RPMI8226 (cell line): ENCODE data around the gene ZNF593OS.

Source experiments
- DNase-seq: peaks from one replicate; pipeline ENCODE4 v3.0.0-alpha.2; 2015

Gene ZNF593OS

GRCh38 chr1:26182383-26182696 lies 10.7 kb upstream of the ZNF593OS start:
- DNase-seq = no peak

- DNase-seq = no peak
These were observed 10.2 kb upstream of the ZNF593OS start for GRCh38 chr1:26181586-26182382.

GRCh38 chr1:26180010-26180506 lies 8.4 kb upstream of the ZNF593OS start:
- DNase-seq = no peak

- DNase-seq = no peak
These were observed 5.6 kb upstream of the ZNF593OS start, which contains the start of gene CNKSR1 for GRCh38 chr1:26177182-26177684. TSS of gene CNKSR1 (plus strand) at chr1:26177491. CDS start at chr1:26177548, 57 bp downstream.

- no peak for DNase-seq
These were observed 3.7 kb upstream of the ZNF593OS start for GRCh38 chr1:26175346-26175745.

GRCh38 chr1:26170472-26170821 lies 1.2 kb downstream of the ZNF593OS start:
- DNase-seq = no peak

- DNase-seq = peak; percentile 97
These were observed 1.8 kb downstream of the ZNF593OS start, which contains the start of gene ZNF593 for GRCh38 chr1:26169669-26170471. TSS of gene ZNF593 (plus strand) at chr1:26169908. CDS start at chr1:26169984, 76 bp downstream.

GRCh38 chr1:26169198-26169554 lies 2.5 kb downstream of the ZNF593OS start:
- DNase-seq = no peak

GRCh38 chr1:26168410-26169197 lies 3.0 kb downstream of the ZNF593OS start, which contains the start of gene C1orf232:
TSS of gene C1orf232 (minus strand) at chr1:26168963. CDS start at chr1:26168499, 464 bp downstream.
- DNase-seq = no peak

GRCh38 chr1:26166719-26167281 lies 4.8 kb downstream of the ZNF593OS start:
- peak; percentile 29 for DNase-seq

- DNase-seq = peak; percentile 40
These were observed 6.5 kb downstream of the ZNF593OS start for GRCh38 chr1:26164861-26165842.

GRCh38 chr1:26164036-26164860 lies 7.4 kb downstream of the ZNF593OS start:
- peak; percentile 70 for DNase-seq

GRCh38 chr1:26163684-26164035 lies 8.0 kb downstream of the ZNF593OS start:
- no peak for DNase-seq

GRCh38 chr1:26162220-26162709 lies 9.4 kb downstream of the ZNF593OS start:
- DNase-seq = peak; percentile 59

GRCh38 chr1:26161415-26162219 lies 10.0 kb downstream of the ZNF593OS start:
- DNase-seq = peak; percentile 82

- DNase-seq = no peak
These were observed 10.9 kb downstream of the ZNF593OS start for GRCh38 chr1:26160527-26161414.

- DNase-seq = no peak
These were observed 11.9 kb downstream of the ZNF593OS start for GRCh38 chr1:26159743-26160039.
